Kidney (tissue), 14 donors: ENCODE data around the gene MOB3A. TPM values are rescaled to one million over a fixed set of nuclear protein-coding genes. Genes with fewer than 3 reads are reported as not detected.
A peak's percentile ranks its signal among the peaks of the same experiment; 100 is the strongest.

Experiments used
- DNase-seq, 5 donors: peaks; one replicate each; pipeline ENCODE4 v3.0.0-alpha.2; 2013 to 2020
- FAIRE-seq: peaks from 2 replicates; lab custom pipeline; 2012; peaks lifted over from hg19 to GRCh38; lab: Jason Lieb, UNC
- H3K27ac ChIP-seq, 2 donors: one replicate each; pipeline ENCODE4 v1.7.0; 2013; ENCODE audit warnings: low read depth in 2 of 2, low read length in 2 of 2, inconsistent platforms in 1 of 2
- H3K27me3 ChIP-seq: one replicate; pipeline ENCODE4 v1.7.1; 2013; ENCODE audit warnings: low read length, inconsistent platforms; ENCODE audit not compliant: control insufficient read depth, insufficient read depth
- H3K36me3 ChIP-seq, 3 donors: one replicate each; pipeline versions ENCODE4 v1.7.0 to v1.7.1; 2013; ENCODE audit warnings: low read length in 3 of 3, control low read depth in 1 of 3, inconsistent platforms in 1 of 3; ENCODE audit not compliant: insufficient read depth in 3 of 3, control insufficient read depth in 2 of 3
- H3K4me1 ChIP-seq, 3 donors: one replicate each; pipeline versions ENCODE4 v1.7.0 to v1.7.1; 2013; ENCODE audit warnings: low read length in 3 of 3, inconsistent platforms in 1 of 3, low read depth in 1 of 3; ENCODE audit not compliant: control insufficient read depth in 2 of 3, insufficient read depth in 2 of 3
- H3K4me3 ChIP-seq, 3 donors: one replicate each; pipeline versions ENCODE4 v1.7.0 to v1.8.1; 2013; ENCODE audit warnings: low read length in 3 of 3, control low read depth in 1 of 3, inconsistent platforms in 1 of 3
- H3K9ac ChIP-seq, 3 donors: one replicate each; pipeline versions ENCODE4 v1.7.0 to v1.7.1; 2013; ENCODE audit warnings: low read length in 3 of 3, control low read depth in 1 of 3, inconsistent platforms in 1 of 3
- H3K9me3 ChIP-seq, 3 donors: one replicate each; pipeline versions ENCODE4 v1.7.0 to v1.7.1; 2013; ENCODE audit warnings: low read length in 3 of 3, control low read depth in 1 of 3, inconsistent platforms in 1 of 3; ENCODE audit not compliant: control insufficient read depth in 2 of 3, insufficient read depth in 1 of 3
- intact Hi-C: fragments of 100-400 bp; cut with DNase I; formaldehyde crosslinking; loops from one replicate; pipeline ENCODE4 v1.11.1; 2022
- polyA plus RNA-seq: library from polyadenylated mRNA; stranded (reverse); fragments of 350-450 nt; fragmentation: Illumina TruSeq; extraction: RNeasy Lipid Tissue Mini Kit (QIAGEN cat#74804); gene quantifications from one replicate; pipeline ENCODE4 v1.2.3, GENCODE V29; 2014; ENCODE audit warnings: low read depth, low replicate concordance; ENCODE audit not compliant: insufficient read depth
- total RNA-seq: library from RNA; stranded (reverse); fragmentation: NEBNext Ultra II Directional; extraction: Animal tissue kit (Norgen Biotek cat#: 25700); gene quantifications from one replicate; pipeline ENCODE4 v1.2.1, GENCODE V29; 2021
- TF ChIP-seq, protein P1 (sequence below): IDR thresholded peaks from 3 replicates; pipeline ENCODE4 v1.5.1; 2012; ENCODE audit warnings: mild to moderate bottlenecking, moderate library complexity, borderline replicate concordance; ENCODE audit not compliant: insufficient read depth; ENCODE audit errors: extremely low read depth
- donor health status: control.
- donor health status: control.
- donor health status: control.
- donor health status: control.
- donor health status: control.
- donor health status: DM: yes; HTN: yes; CAD: no.
- donor health status: Normal renal cell carcinoma (clear cell type).

MOB3A gene
- total and polyA plus RNA-seq, 2 donors from 2014 or later = 16.9 to 59.7 TPM

- intact Hi-C loops = no loop called here
- H3K9me3 ChIP-seq = no peaks in the 10 kb centered on the region
- H3K36me3 ChIP-seq = peaks cover 0 to 29% (median 0%) of the 10 kb centered on the region in 3 donors
- peak overlapping the region; percentile 66 to 95 (median 85) for H3K4me3 ChIP-seq
- H3K27me3 ChIP-seq = no peaks in the 10 kb centered on the region
- peak overlapping the region; percentile 98 for H3K27ac ChIP-seq
- FAIRE-seq = no peak
- TF ChIP-seq, protein P1, sequence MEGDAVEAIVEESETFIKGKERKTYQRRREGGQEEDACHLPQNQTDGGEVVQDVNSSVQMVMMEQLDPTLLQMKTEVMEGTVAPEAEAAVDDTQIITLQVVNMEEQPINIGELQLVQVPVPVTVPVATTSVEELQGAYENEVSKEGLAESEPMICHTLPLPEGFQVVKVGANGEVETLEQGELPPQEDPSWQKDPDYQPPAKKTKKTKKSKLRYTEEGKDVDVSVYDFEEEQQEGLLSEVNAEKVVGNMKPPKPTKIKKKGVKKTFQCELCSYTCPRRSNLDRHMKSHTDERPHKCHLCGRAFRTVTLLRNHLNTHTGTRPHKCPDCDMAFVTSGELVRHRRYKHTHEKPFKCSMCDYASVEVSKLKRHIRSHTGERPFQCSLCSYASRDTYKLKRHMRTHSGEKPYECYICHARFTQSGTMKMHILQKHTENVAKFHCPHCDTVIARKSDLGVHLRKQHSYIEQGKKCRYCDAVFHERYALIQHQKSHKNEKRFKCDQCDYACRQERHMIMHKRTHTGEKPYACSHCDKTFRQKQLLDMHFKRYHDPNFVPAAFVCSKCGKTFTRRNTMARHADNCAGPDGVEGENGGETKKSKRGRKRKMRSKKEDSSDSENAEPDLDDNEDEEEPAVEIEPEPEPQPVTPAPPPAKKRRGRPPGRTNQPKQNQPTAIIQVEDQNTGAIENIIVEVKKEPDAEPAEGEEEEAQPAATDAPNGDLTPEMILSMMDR = no peak
- peak overlapping the region in 2 of 3 donors; percentile 78 to 99 for H3K9ac ChIP-seq
- H3K4me1 ChIP-seq = peaks cover 0 to 63% (median 33%) of the 10 kb centered on the region in 3 donors
- peak in 1 of 5 donors; percentile 80 for DNase-seq
Measured at GRCh38 chr19:2048959-2049740, 47.0 kb downstream of the MOB3A start.

- Histone ChIP-seq H3K36me3 (peaks cover 0 to 30% (median 0%) of the 10 kb centered on the region in 3 donors), H3K4me3 (peak overlapping the region in 2 of 3 donors; percentile 85 to 95), H3K4me1 (peaks cover 0 to 64% (median 34%) of the 10 kb centered on the region in 3 donors), H3K27ac (peak overlapping the region; percentile 98), H3K9me3 (no peaks in the 10 kb centered on the region), H3K27me3 (no peaks in the 10 kb centered on the region), H3K9ac (peak overlapping the region in 2 of 3 donors; percentile 78 to 99)
- DNase-seq (peak in 1 of 5 donors; percentile 66), FAIRE-seq (no peak)
- TF ChIP-seq, protein P1 = no peak
- intact Hi-C loops = no loop called here
Measured at GRCh38 chr19:2048104-2048958, 47.8 kb downstream of the MOB3A start.

DNA sequence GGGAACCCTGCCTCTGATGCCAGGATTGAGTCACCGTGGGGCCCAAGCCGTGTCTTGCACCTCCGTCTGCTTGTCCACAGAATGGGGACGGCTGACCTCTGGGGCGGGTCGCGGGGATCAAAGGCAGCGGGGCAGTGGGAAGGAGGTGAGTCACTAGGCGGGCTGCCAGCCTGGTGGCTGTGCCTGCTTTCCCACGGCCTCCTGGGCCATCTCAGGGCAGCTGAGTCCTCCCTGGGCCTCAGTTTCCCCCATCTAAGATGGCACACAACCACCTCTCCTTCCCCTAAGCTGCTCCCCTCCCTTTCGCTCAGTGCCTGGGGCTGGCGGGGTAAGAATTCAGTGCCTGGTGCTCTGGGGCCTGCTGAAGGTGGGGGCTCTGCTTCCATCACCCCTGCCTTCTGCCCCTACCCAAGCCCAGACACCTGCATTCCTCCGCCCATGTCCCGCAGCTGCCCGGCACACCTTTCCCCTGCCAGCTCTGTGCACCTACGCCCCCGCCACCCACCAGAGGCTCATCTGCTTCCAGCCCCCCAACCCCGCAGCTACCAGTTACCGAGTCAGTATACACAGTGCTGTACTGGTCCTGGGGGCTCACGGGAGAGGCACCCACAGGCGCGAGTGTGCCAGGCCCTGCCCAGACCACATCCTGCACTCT lies 48.5 kb downstream of the MOB3A start:
- H3K4me1 ChIP-seq = peaks cover 0 to 71% (median 42%) of the 10 kb centered on the region in 3 donors
- no peaks in the 10 kb centered on the region for H3K9me3 ChIP-seq
- TF ChIP-seq, protein P1 = no peak
- intact Hi-C loops = no loop called here
- no peaks in the 10 kb centered on the region for H3K27me3 ChIP-seq
- DNase-seq (peak in 1 of 5 donors; percentile 90), FAIRE-seq (no peak)
- peaks cover 0 to 36% (median 0%) of the 10 kb centered on the region in 3 donors for H3K36me3 ChIP-seq
- H3K9ac ChIP-seq = peak overlapping the region in 2 of 3 donors; percentile 4 to 99
- H3K27ac ChIP-seq = peak overlapping the region; percentile 11 to 98
- peak overlapping the region in 1 of 3 donors; percentile 35 for H3K4me3 ChIP-seq
